Neural progenitor cell (in vitro differentiated cells): ENCODE data around the gene EVA1A.

Experiments used
- CTCF ChIP-seq: fragments of 200-600 bp; sonication (generic); IDR thresholded peaks from 2 replicates; pipeline ENCODE4 v1.5.1; 2017; ENCODE audit warnings: antibody characterized with exemption, mild to moderate bottlenecking
- EZH2 ChIP-seq: fragments of 200-600 bp; sonication (generic); IDR thresholded peaks from 2 replicates; pipeline ENCODE4 v1.6.1; 2017; ENCODE audit warnings: antibody characterized with exemption, mild to moderate bottlenecking, moderate library complexity
- EZH2phosphoT487 ChIP-seq: fragments of 200-600 bp; sonication (generic); IDR thresholded peaks from 2 replicates; pipeline ENCODE4 v1.6.1; 2017; ENCODE audit warnings: antibody characterized with exemption

- no peak for TF ChIP-seq CTCF
- no peak for TF ChIP-seq EZH2
- no peak for TF ChIP-seq EZH2phosphoT487
Observed at GRCh38 chr2:75551434-75551833, 9.3 kb downstream of the EVA1A start.
